MCF 10A (cell line): ENCODE data around the gene MREG. TPM values are rescaled to one million over a fixed set of nuclear protein-coding genes. Genes with fewer than 3 reads are reported as not detected.
"Not testable (repeated sequence)": the region's sequence is repeated elsewhere in the genome, so short reads cannot be mapped to it uniquely, and the experiment has no call there.

Experiments used
- BruUV-seq: library from RNA; stranded (reverse); fragments of 400-500 nt; replicated peaks from 2 replicates; lab custom pipeline; 2021; lab: Mats Ljungman, UMichigan
- CTCF ChIA-PET: fragments of 300-600 bp; sonication (Branson Sonifier 250); formaldehyde crosslinking; extraction: SDS; loops from one replicate; lab custom pipeline; 2021; ENCODE audit warnings: antibody characterized with exemption, inconsistent platforms; lab: Yijun Ruan, JAX
- POLR2A ChIA-PET: fragments of 300-600, 350-650 bp; sonication (Branson Sonifier 250); formaldehyde crosslinking; extraction: SDS; loops from one replicate; lab custom pipeline; 2020; ENCODE audit warnings: antibody characterized with exemption, inconsistent platforms; lab: Yijun Ruan, JAX
- DNase-seq: peaks from one replicate; pipeline ENCODE4 v3.0.0-alpha.2; 2018; ENCODE audit not compliant: unreplicated experiment
- H3K27ac Mint-ChIP-seq: one replicate; pipeline ENCODE4 v1.8.0; 2022; ENCODE audit warnings: mild to moderate bottlenecking, low read depth, mixed read lengths; ENCODE audit not compliant: unreplicated experiment
- H3K27me3 Mint-ChIP-seq: one replicate; pipeline ENCODE4 v1.8.0; 2022; ENCODE audit warnings: mixed read lengths; ENCODE audit not compliant: insufficient read depth, unreplicated experiment
- H3K36me3 Mint-ChIP-seq: one replicate; pipeline ENCODE4 v1.8.0; 2022; ENCODE audit warnings: mild to moderate bottlenecking, moderate library complexity, mixed read lengths; ENCODE audit not compliant: insufficient read depth, unreplicated experiment
- H3K4me1 Mint-ChIP-seq: one replicate; pipeline ENCODE4 v1.8.0; 2022; ENCODE audit warnings: mixed read lengths; ENCODE audit not compliant: insufficient read depth, unreplicated experiment
- H3K4me3 Mint-ChIP-seq: one replicate; pipeline ENCODE4 v1.8.0; 2022; ENCODE audit warnings: mild to moderate bottlenecking, moderate library complexity, mixed read lengths; ENCODE audit not compliant: unreplicated experiment
- H3K9me3 Mint-ChIP-seq: one replicate; pipeline ENCODE4 v1.8.0; 2022; ENCODE audit warnings: mixed read lengths; ENCODE audit not compliant: unreplicated experiment
- CTCF ChIP-seq: fragments of 200-600 bp; IDR thresholded peaks from one replicate; pipeline ENCODE4 v1.8.0; 2022; ENCODE audit warnings: antibody characterized with exemption, mild to moderate bottlenecking; ENCODE audit not compliant: unreplicated experiment
- intact Hi-C: fragments of 100-400 bp; cut with micrococcal nuclease; formaldehyde crosslinking; loops from 2 replicates; pipeline ENCODE4 v1.14.1; 2022
- total RNA-seq: library from RNA; stranded (reverse); gene quantifications from 2 replicates; pipeline ENCODE4 v1.2.3, GENCODE V29; 2022

MREG gene
- total RNA-seq, 1 experiment from 2014 or later, result 10.4 TPM

GRCh38 chr2:215966274-215966673 lies 47.1 kb downstream of the MREG start:
- no TSS peak for BruUV-seq
- H3K4me3 Mint-ChIP-seq, result no peak overlapping the region
- no peaks in the 10 kb centered on the region for H3K27me3 Mint-ChIP-seq
- no peaks in the 10 kb centered on the region for H3K9me3 Mint-ChIP-seq
- CTCF ChIA-PET, result interaction anchor here (1.1 to 1.9 kb wide), 3 partner anchors 15 to 57 kb away, joined by 4 to 7 read pairs (median 5); no protein-coding TSS in a partner anchor
- intact Hi-C loops, result no loop called here
- no peak for TF ChIP-seq CTCF
- no peaks in the 10 kb centered on the region for H3K4me1 Mint-ChIP-seq
- no peak overlapping the region for H3K27ac Mint-ChIP-seq
- H3K36me3 Mint-ChIP-seq, result no peaks in the 10 kb centered on the region
- POLR2A ChIA-PET, result interaction anchor here (1.4 kb wide), 1 partner anchor 16 kb away, joined by 3 read pairs; no protein-coding TSS in a partner anchor
- DNase-seq, result no peak

GRCh38 chr2:215965532-215966165 lies 47.7 kb downstream of the MREG start:
- Mint-ChIP-seq H3K36me3 (no peaks in the 10 kb centered on the region), H3K27ac (no peak overlapping the region), H3K9me3 (no peaks in the 10 kb centered on the region), H3K4me1 (no peaks in the 10 kb centered on the region), H3K4me3 (no peak overlapping the region), H3K27me3 (no peaks in the 10 kb centered on the region)
- TF ChIP-seq CTCF, result no peak
- POLR2A ChIA-PET, result interaction anchor here (1.4 kb wide), 1 partner anchor 15 kb away, joined by 3 read pairs; no protein-coding TSS in a partner anchor
- DNase-seq, result no peak
- CTCF ChIA-PET, result interaction anchor here (1.1 to 1.9 kb wide), 4 partner anchors 14 to 68 kb away, joined by 4 to 7 read pairs (median 6); no protein-coding TSS in a partner anchor
- no TSS peak for BruUV-seq
- intact Hi-C loops, result no loop called here

GRCh38 chr2:215961981-215962380 lies 51.4 kb downstream of the MREG start:
- Mint-ChIP-seq H3K4me1 (no peaks in the 10 kb centered on the region), H3K4me3 (no peak overlapping the region), H3K36me3 (no peaks in the 10 kb centered on the region), H3K27ac (no peak overlapping the region), H3K9me3 (no peaks in the 10 kb centered on the region), H3K27me3 (no peaks in the 10 kb centered on the region)
- DNase-seq, result no peak
- BruUV-seq, result no TSS peak
- no peak for TF ChIP-seq CTCF
- CTCF ChIA-PET, result interaction anchor here (0.6 to 2.3 kb wide), 5 partner anchors 31 to 692 kb away, joined by 3 to 14 read pairs (median 4); no protein-coding TSS in a partner anchor
- intact Hi-C loops, result no loop called here
- POLR2A ChIA-PET, result no interaction called here

GRCh38 chr2:215958257-215958656 lies 55.1 kb downstream of the MREG start:
- no peak overlapping the region for H3K27ac Mint-ChIP-seq
- no peak overlapping the region for H3K4me3 Mint-ChIP-seq
- H3K27me3 Mint-ChIP-seq, result no peaks in the 10 kb centered on the region
- intact Hi-C loops, result no loop called here
- ChIA-PET POLR2A (interaction anchor here (1.5 kb wide), 1 partner anchor 12 kb away, joined by 3 read pairs; no protein-coding TSS in a partner anchor), CTCF (interaction anchor here (1.5 to 2.9 kb wide), 2 partner anchors 15 to 64 kb away, joined by 3 to 13 read pairs; no protein-coding TSS in a partner anchor)
- no peak for DNase-seq
- H3K4me1 Mint-ChIP-seq, result no peaks in the 10 kb centered on the region
- no peak for TF ChIP-seq CTCF
- no peaks in the 10 kb centered on the region for H3K36me3 Mint-ChIP-seq
- BruUV-seq, result no TSS peak
- no peaks in the 10 kb centered on the region for H3K9me3 Mint-ChIP-seq

GRCh38 chr2:215957354-215958122 lies 55.8 kb downstream of the MREG start:
- H3K4me1 Mint-ChIP-seq, BruUV-seq, H3K4me3 Mint-ChIP-seq, H3K36me3 Mint-ChIP-seq, H3K27me3 Mint-ChIP-seq, H3K9me3 Mint-ChIP-seq, H3K27ac Mint-ChIP-seq, intact Hi-C loops, DNase-seq: not testable (repeated sequence)
- ChIA-PET POLR2A (interaction anchor here (1.5 kb wide), 1 partner anchor 12 kb away, joined by 3 read pairs; no protein-coding TSS in a partner anchor), CTCF (interaction anchor here (0.9 to 2.9 kb wide), 4 partner anchors 8 to 88 kb away, joined by 3 to 13 read pairs (median 5); no protein-coding TSS in a partner anchor)
